GM19452 (cell line): Measurements from ENCODE around the gene SFXN4.

Experiments used
- ATAC-seq: cut with Tn5 transposase; IDR thresholded peaks from one replicate; pipeline ENCODE4 v1.9.1; 2021; ENCODE audit not compliant: unreplicated experiment

Gene SFXN4, protein sequence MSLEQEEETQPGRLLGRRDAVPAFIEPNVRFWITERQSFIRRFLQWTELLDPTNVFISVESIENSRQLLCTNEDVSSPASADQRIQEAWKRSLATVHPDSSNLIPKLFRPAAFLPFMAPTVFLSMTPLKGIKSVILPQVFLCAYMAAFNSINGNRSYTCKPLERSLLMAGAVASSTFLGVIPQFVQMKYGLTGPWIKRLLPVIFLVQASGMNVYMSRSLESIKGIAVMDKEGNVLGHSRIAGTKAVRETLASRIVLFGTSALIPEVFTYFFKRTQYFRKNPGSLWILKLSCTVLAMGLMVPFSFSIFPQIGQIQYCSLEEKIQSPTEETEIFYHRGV

DNA sequence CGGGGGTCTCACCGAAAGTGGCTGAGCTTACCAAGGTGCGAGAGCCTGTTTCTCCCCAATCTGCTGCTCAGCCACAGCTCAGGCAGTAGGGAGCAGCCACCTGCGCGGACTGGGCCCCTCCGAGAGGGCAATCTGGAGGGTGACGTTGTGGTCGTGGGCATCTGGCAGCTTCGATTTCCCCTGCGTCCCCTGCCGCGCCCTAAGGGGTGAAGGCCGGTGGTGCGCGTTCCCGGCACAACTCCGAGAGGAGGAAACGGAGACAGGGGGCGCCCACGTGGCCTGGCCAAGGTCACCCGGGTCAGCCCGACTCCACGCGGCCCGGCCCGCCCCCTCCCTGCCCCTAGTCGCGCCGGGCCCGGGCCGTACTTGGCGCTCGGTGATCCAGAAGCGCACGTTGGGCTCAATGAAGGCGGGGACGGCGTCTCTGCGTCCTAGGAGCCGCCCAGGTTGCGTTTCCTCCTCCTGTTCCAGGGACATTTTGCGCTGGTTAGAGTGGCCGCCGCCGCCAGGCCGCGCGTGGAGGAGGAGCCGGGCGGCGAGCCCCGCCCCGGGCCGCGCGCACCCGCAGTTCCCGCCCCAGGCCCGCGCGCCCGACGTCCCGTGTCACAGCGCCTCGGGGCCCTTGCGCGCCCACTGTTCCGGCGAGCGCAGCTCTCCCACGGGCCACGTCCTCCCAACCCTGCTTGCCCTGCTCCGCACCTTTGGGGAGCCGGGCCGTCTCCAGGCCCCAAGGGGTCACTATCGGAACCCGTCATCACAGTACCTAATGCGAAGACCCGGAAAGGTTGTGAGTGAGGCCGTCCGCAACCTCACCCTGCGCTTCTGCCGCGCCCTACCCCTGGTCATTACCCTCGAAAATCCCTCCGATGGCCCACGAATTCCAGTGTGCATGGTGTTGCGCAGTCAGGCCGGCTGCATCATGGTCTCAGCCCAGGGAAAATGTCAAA lies at the start of gene SFXN4:
Gene SFXN4, minus strand, starts transcription at position 544 of the 947 bp plus-strand sequence. Its CDS starts 67 bp downstream, at position 477.
- ATAC-seq: peak; percentile 93

DNA sequence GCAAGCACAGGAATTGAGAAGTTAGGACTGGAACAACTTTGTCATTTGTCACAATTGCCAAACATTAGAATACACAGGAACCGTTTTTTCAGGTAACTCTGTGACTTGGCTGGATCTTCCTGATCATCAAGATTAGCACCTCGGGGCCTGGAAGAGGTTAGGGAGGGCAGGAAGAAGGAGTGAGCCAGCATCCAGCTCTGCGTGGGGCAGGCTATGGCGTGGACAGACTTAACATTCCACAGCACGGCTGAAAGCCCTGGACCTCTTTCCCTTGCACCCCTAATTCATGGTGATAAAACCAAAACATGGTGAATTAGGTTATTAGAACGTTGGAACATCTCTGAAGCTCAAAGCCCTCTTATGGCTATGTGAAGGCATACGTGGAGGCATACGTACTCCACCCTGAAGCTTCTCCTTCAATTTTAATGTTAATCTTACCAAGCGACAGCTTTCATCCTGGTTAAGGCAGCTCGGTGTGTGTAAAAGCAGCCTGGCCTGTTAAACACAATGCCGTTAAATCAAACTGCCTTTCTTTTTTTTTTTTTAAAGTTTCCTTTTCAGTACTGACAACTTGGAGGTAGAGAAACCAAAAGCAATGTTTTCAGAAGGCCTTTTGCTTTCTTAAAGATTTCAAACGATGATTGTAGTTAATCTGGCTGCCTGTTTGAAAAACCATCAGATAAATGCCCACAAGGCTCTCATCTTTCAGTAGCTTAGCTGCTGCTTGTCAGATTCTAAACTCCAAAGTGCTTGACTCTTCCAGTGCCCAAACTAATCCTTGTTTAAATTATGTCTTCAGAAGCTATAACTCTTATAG lies 46.3 kb upstream of the SFXN4 start:
- ATAC-seq: no peak

DNA sequence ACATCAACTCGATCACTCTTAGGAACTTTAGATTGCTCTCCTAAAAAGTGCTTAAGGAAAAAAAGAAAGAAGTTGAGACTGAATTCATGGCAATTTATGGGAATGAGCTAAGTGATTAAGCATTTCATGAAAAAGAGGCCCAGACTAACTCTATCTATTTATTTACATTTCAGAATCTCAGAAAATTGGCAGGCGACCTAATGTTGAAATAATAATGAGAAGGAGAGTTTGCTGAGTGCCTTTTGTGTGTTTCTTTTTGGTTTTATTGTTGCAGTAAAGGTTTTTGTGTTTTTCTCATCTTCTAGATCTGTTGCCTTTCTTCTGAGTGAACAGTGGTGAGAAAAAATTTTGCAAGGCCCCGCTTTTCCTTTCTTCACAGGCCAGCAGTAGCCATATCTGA lies 45.7 kb upstream of the SFXN4 start:
- no peak for ATAC-seq

DNA sequence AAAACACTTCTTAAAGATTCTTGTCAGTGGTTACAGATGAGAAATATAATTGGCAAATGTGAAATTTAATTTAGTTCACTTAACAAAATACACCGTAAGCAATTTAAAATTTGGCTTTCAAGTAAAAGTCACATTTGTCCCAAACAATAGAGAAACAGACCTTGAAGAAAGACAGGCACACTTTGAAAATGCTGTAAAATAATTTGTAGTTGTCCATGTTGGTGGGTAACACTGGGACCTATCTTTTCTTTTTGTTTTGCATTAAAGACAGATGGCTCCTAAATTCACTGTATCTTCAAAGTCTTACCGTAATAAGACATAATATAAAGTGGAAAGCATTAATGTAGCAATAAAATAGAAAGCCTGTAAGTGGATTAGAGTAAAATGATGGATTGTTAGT lies 45.1 kb upstream of the SFXN4 start:
- no peak for ATAC-seq

DNA sequence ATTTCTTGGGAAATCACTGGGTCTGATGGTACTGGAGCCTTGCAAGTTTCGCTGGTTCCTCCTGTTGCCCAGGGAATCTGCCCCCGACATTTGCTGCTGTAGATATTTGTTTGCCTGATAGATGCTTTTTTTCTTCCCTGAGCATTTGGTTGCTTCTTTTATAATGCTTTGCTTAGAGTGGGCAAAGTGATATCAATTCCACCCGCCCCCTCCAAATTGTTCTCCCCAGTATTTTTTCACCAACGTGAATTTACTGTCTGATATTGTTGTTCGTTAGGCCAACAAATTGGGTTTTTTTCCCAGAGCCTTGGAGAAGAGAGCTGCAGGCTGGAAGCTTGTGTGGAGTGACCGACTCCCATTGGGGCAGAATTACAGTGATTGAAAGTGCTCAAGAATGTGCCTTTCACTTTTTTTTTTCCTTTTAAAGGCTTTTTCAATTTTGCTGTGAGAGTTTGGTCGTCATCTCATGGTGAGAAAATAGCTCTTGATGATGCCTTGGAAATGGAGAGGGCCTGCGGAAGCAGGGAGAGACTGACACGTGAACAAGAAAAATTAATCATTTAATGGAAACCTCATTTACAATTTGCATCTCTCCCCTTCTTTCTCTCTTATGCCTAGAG lies 44.3 kb upstream of the SFXN4 start:
- ATAC-seq: no peak

DNA sequence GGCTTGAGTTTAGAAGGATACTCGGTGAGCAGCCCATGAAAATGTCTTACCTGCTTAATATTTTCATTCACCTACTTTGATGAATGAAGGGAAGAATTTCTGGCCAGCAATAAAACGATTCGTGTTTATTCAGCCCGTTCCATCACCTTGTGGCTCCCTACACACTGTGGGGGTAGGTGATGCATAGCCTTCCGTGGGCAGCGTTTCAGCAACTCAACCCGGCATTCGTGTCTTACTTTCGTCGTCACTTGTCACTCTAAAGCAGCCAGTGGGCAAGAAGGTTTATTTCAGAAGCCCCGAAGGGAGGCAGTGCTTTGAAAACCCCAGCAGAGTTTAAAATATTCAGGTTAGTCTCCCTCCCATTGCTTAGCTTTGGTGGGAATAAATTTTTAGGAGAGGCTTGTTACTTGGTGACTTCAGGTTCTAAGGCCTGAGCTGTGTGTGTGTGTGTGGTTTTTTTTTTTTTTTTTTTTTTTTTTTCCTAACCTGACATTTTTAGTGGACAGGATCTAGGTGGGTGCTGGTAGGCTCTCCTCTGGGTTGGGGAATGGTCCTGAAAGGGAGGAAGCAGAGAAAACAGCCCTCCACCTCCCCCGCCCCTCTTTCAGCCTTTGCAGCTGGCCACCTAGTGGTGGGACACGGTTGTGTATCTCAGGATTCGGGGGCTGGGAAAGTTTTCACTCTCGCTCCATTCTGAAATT lies 43.7 kb upstream of the SFXN4 start:
- ATAC-seq: no peak

DNA sequence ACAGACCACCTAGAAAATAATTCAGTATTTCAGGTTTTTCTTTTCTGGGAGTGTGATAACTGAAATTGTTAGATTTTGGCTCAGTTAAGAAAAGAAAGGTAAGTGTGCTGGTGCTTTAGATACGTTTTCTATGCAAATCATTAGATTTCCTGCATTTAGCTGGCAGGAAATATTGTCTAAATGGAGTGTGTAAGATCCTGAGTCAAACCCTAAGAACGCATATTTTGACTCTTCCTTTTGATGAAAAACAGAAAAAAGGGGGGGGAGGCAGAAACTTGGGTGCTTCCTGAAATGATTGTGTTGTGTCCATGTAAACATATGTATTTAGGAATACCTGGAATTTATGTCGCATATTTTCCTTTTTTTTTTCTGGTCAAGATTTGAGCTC lies 43.0 kb upstream of the SFXN4 start:
- no peak for ATAC-seq

DNA sequence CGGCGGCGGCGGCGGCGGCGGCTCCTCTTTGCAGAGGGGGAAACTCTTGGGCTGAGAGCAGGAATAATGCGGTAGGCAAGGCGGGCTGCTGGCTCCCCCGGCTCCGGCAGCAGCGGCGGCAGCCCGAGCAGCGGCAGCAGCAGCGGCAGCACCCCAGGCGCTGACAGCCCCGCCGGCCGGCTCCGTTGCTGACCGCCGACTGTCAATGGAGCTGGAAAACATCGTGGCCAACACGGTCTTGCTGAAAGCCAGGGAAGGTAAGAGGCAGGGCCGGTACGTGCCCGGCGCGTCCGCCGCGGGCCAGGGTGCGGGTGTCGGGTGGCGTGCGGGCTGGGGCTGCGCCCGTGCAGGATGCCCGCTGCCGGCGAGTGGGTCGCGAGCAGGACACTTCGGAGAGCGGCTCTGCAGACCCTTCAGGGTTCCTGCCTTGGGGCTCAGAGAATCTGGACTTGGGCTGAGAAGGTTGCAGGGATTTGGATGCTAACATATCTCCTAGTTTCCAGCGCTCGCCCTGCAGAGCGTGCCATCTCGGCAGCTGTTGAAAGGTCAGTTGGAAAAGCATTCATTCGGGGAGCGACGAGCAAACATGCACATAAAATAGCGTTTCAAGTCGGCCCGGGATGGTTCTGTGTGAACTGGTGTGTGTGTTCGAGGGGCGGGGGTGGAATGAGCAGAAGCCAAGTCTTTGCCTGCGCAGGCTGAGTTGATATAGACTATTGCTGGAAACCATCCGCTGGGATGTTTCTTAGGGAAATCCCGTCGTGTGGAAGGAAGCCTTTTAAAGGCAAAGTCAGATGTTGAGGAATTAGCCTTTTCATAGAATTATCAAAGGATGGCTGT lies 42.4 kb upstream of the SFXN4 start:
- peak; percentile 1 for ATAC-seq

DNA sequence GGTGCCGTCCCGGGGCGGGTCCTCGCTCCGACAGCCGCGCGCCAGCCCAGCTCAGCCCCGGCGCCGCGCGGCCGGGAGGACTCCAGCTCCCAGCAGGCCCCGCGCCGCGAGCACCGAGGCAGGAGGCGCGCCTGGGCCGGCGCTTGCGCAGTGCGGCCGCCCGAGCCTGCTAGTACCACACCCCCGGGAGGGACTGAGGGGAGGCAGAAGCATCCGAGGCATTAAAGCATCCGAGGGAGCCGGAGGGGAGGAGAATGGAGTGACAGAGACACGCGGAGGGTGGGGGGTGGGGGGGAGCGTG lies 41.8 kb upstream of the SFXN4 start, which contains the start of gene GRK5:
Gene GRK5, plus strand, starts transcription at position 206 of the 301 bp plus-strand sequence. CDS start 347 bp downstream, outside the sequence.
- peak; percentile 77 for ATAC-seq

DNA sequence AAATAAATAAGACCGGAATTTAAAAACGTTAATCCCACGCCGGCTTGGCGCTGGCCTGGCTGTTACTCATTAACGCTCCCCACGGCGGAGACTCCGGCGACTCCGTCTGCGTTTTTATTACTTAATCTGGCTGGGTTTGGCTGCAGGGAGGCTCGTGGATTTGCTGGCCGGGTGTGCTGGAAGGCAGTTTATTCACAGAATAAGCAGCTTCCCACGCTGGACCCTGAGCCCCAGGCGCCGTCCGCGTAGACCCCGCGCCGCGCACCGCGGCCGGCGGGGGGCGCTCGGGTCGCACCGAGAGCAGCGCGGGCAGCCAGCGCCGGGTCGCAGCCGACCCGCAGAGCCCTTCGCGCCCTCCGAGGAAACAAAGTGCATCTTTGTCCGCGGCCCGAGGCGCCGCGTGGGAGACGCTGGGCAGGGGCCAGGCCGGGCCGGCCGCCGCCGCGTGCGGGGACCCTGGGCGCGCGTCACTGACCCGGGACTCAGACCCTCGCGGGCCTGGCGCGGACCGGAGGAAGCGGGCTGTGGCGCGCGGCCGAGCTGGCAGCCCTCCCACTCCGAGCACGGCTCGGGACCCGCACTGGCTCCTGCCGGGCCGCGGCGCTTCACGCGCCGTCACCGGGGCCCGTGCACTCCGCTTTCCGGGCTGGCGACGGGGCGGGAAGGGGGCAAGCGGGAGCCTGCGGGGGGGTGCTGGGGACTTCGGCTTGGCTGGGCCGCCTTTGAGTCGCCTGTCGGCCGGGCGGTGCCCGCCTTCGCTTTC lies 41.3 kb upstream of the SFXN4 start:
- peak; percentile 50 for ATAC-seq

DNA sequence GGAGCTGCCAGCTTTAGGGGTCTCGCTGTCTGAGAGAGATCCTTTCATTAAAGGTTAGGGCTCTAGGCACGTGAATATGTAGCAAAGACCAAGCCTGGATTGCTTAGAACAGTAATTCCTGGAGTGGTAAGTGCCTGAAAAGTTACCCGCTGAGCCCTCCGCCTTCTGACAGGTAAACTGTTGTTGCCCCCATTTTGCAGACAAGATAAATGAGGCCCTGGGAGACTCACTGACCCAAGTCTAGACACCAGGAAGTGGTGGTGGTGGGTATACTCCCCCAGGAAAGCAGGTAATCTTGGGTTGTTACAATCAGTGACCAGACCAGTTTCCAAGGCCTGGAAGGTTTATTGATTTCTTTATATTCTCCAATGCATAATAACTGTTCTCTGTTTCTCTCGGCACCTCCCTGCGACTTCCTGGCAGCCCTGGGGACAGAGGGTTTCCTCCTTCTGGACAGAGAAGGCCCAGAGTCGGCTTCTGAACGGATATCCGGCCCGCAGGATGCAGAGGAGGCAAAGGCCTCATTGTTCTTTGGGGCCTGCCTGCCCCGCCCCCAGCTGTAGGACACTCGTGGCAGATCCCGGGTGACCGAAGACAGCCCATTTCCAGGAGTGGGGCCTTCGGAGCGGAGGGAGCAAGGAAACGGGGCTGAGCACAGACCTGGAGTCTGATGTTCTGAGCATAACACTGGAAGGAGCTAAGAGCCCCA lies 40.5 kb upstream of the SFXN4 start:
- ATAC-seq: peak; percentile 23

DNA sequence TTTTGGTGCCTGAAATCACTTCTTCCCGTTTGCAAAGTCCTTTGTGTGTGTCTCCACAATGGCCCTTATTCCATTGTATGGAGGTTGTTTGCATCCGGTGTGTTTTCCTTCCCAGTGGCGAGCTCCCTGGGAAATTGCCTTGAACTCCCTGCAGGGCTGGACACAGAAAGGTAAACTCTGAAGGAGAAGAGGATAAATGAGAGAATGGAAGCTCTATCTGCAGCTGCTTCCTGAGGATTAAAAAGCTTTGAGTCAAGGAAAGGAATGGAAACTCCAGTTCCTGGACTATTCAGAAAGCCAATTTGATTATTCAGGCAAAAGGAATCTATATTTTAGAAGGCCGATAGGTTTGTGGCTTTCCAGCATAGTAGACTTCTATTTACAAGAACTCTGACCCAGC lies 37.5 kb upstream of the SFXN4 start:
- ATAC-seq: no peak

DNA sequence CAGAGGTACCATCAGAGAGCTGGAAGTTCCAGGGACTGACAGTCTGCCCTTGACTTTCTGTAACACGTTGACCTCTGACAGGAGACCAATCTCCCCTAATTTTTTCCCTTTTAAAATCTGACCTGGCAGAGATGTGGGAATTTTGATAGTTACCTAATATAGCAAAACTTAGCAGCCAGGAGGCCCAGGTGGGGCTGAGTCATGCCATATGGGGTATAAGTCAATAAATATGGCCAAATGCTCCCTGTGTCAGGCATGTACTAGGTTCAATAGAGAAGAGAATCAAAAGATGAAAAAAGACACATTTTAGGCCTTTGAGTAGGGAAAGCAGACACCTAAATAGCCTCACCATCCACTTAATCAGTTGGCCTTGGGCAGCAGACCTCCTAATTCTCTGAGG lies 35.7 kb upstream of the SFXN4 start:
- no peak for ATAC-seq

DNA sequence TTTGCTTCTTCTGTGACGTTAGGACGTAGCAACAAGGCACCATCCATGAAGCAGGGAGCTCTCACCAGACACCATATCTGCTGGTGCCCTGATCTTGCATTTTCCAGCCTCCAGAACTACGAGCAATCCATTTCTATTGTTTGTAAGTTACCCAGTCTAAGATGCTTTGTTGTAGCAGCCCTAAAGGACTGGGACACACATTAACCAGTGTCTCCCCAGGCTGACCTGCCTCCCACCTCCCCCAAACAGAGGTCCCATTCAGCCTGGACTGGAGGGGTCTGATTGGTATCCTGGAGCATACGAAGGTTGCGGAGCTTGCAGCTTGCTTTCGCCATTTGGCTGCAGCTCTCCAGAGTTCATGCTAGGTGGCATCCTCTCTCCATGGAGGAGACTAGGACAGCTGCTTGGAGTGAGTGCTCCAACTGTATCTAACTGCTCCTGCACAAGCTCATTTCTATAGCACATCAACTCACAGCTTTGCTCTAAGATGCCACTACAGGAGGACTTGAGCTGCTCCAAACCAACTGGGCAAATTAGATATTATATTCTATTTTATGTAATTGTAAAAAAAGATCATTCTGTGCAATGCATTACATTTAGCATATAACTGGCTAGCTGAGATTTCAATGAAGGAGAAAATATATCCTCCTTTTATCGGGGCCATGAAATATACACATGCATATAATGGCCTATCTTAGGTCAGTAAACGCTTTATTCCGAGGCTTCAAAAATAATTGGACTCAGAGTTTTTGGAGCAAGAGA lies 33.9 kb upstream of the SFXN4 start:
- peak; percentile 56 for ATAC-seq

DNA sequence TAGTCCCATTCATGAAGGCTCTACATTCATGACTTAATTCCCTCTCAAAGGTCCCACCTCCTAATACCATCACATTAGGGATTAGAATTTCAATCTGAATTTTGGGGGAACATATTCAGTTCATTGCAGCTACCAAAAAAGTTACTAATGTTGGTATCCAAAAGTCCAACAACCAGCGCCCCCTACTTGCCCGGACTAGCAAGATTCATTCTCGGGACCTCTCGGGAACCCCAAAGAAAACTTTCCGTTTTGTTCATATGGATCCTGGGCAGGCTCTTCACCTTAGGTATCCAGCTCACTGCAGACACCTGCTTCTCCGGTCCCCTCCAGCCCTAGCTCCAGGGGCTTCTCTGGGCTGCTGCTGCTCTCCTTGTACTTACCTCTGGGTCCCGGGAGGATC lies 32.9 kb upstream of the SFXN4 start:
- ATAC-seq: no peak

DNA sequence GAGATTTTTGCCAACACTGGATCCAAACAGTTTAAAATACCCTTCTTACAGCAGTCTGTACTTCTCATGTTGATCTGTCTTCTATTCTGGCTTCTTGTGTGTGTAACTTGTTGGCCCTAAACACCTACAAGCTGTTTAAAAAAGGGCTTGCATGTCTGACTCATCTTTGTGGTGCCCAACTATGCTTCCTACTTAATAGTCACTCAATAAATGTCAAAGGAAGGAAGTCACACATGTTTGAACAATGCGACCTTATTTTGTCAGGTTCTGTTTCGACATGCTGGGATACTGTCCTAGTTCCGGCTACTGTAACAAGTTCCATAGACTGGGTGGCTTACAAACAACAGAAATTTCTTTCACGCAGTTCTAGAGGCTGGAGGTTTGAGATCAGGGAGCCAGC lies 32.4 kb upstream of the SFXN4 start:
- no peak for ATAC-seq

DNA sequence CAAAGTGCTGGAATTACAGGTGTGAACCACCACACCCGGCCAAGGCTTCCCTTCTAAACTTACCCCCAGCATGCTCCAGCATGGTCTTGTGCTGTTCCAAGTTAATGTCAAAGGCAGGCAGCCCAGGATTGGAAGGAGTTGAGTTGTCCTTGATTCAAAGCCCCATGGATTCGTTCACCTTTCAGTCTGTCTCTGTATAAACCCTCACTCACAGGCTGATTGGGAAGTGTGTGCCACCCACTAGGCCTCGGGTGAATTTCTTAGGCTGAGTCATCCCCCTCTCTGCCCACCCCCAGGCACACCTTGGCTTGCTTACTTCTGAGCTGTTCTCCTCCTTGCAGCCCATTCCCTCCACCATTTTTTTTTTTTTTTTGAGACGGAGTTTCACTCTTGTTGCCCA lies 26.4 kb upstream of the SFXN4 start:
- no peak for ATAC-seq
